ENCODE data around the gene SPOCK1. TPM values are rescaled to one million over a fixed set of nuclear protein-coding genes. Genes with fewer than 3 reads are reported as not detected.

The SPOCK1 gene
- total RNA-seq, 1 experiment from 2014 or later: 0.27 TPM

DNA sequence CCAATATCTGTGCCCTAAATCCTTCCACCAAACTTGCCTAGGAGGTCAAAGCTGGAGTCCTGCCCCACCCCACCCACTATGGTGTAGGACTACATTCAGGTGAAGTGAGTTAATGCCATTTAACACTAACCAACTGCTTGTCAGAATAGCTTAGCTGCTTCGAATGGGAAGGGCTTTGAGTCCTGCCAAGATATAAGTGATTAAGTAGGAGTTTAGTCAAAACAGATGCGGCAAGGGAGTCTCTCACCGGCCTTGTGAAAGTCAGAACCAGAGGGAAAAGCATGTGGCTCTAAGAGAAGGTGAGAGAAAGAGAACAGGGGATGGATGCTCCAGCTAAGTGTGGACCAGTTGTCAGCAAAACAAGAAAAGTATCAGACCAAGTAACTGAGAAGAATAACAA, 132.6 kb downstream of the SPOCK1 start:
- Histone ChIP-seq H3K9me2 (ENCODE audit: insufficient read depth) (no peaks in the 10 kb centered on the region), H3K27me3 (ENCODE audit: insufficient read depth, low read length) (peaks cover 67% of the 10 kb centered on the region), H3K27ac (ENCODE audit: low read depth, low read length) (no peak overlapping the region), H3K4me3 (replicated peaks in 1 of 2; ENCODE audit: low read depth in 1 of 2, low read length in 2 of 2) (no peak overlapping the region), H3K9ac (ENCODE audit: low read length) (no peak overlapping the region), H2AFZ (ENCODE audit: low read depth, low read length, poor library complexity, severe bottlenecking) (no peak overlapping the region), H3K4me2 (ENCODE audit: low read length) (no peak overlapping the region), H3K79me2 (ENCODE audit: insufficient read depth, low read length) (no peaks in the 10 kb centered on the region), H4K20me1 (ENCODE audit: insufficient read depth) (no peaks in the 10 kb centered on the region), H3K9me3 (ENCODE audit: control insufficient read depth in 1 of 2, insufficient read depth in 1 of 2, low read depth in 1 of 2, low read length in 2 of 2) (no peaks in the 10 kb centered on the region), H3K4me1 (ENCODE audit: control insufficient read depth in 1 of 2, insufficient read depth in 2 of 2, low read length in 2 of 2) (no peaks in the 10 kb centered on the region), H3K36me3 (ENCODE audit: control insufficient read depth in 1 of 2, insufficient read depth in 2 of 2, low read length in 2 of 2) (no peaks in the 10 kb centered on the region)
- DNase-seq (ENCODE audit: low read depth, low spot score): no peak
- RAD21 ChIA-PET (ENCODE audit: low non-redundant PET in 1 of 2, low total read pairs in 2 of 2, uncharacterized antibody in 2 of 2, unreplicated experiment in 2 of 2): no interaction called here
- POLR2A ChIA-PET: no interaction called here
- no peak for ATAC-seq
- BruUV-seq (replicated peaks): no TSS peak
- CTCF ChIA-PET: no interaction called here
- TF ChIP-seq POLR2A (IDR thresholded peaks at IDR 0.05; ENCODE audit: borderline replicate concordance, extremely low read depth, insufficient read depth, insufficient read length) (no peak), CBX3 (IDR thresholded peaks at IDR 0.05; ENCODE audit: low read depth) (no peak)
- intact Hi-C loops (cut with micrococcal nuclease): no loop called here

DNA sequence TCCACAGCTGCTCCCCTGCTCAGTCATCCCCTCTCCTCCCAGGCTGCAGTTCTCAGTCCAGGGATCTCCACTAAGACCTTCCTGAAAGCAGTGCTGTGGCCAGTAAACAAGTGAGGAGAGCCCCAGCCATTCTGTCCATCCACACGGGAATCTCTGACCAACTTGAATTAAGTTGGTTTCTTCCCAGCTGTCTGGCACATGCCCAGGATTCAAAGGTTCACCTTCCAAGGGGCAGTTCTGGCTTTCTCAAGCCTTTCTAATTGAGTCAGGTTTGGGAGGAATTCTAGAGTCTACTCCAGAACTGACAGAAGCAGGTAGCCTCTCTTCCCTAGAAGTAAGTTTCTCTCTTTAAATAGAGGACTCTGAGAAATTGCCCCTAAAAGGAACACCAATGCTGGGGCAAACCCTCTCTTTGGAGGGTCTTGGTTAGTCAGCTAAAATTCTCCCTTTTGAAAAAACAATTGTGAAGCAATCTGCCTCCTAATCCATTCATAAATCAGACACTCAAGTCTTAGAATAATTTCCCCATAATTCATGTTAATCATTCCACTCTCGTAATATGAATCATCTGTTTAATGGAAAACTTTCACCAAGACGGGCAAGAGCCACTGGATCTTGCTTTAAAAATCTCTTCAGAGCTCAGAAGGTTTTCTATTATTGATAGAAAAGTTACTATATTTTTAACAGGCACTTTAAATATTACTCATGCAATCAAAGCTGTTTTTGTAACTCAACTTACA, 133.8 kb downstream of the SPOCK1 start:
- Histone ChIP-seq H3K27me3 (ENCODE audit: insufficient read depth, low read length) (peaks cover 69% of the 10 kb centered on the region), H3K9me3 (ENCODE audit: control insufficient read depth in 1 of 2, insufficient read depth in 1 of 2, low read depth in 1 of 2, low read length in 2 of 2) (no peaks in the 10 kb centered on the region), H3K27ac (ENCODE audit: low read depth, low read length) (no peak overlapping the region), H3K9ac (ENCODE audit: low read length) (no peak overlapping the region), H3K36me3 (ENCODE audit: control insufficient read depth in 1 of 2, insufficient read depth in 2 of 2, low read length in 2 of 2) (no peaks in the 10 kb centered on the region), H4K20me1 (ENCODE audit: insufficient read depth) (no peaks in the 10 kb centered on the region), H3K4me2 (ENCODE audit: low read length) (no peak overlapping the region), H2AFZ (ENCODE audit: low read depth, low read length, poor library complexity, severe bottlenecking) (no peak overlapping the region), H3K4me3 (replicated peaks in 1 of 2; ENCODE audit: low read depth in 1 of 2, low read length in 2 of 2) (no peak overlapping the region), H3K9me2 (ENCODE audit: insufficient read depth) (no peaks in the 10 kb centered on the region), H3K4me1 (ENCODE audit: control insufficient read depth in 1 of 2, insufficient read depth in 2 of 2, low read length in 2 of 2) (no peaks in the 10 kb centered on the region), H3K79me2 (ENCODE audit: insufficient read depth, low read length) (no peaks in the 10 kb centered on the region)
- BruUV-seq (replicated peaks): no TSS peak
- DNase-seq (ENCODE audit: low read depth, low spot score) (no peak), ATAC-seq (no peak)
- TF ChIP-seq ELF1 (IDR thresholded peaks at IDR 0.05; ENCODE audit: borderline replicate concordance, low read depth) (no peak), SP1 (IDR thresholded peaks at IDR 0.05; ENCODE audit: low read depth) (no peak), JUND (IDR thresholded peaks at IDR 0.05) (no peak), CBX3 (IDR thresholded peaks at IDR 0.05; ENCODE audit: low read depth) (no peak)
- TF ChIP-seq, protein P1, sequence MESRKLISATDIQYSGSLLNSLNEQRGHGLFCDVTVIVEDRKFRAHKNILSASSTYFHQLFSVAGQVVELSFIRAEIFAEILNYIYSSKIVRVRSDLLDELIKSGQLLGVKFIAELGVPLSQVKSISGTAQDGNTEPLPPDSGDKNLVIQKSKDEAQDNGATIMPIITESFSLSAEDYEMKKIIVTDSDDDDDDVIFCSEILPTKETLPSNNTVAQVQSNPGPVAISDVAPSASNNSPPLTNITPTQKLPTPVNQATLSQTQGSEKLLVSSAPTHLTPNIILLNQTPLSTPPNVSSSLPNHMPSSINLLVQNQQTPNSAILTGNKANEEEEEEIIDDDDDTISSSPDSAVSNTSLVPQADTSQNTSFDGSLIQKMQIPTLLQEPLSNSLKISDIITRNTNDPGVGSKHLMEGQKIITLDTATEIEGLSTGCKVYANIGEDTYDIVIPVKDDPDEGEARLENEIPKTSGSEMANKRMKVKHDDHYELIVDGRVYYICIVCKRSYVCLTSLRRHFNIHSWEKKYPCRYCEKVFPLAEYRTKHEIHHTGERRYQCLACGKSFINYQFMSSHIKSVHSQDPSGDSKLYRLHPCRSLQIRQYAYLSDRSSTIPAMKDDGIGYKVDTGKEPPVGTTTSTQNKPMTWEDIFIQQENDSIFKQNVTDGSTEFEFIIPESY (IDR thresholded peaks at IDR 0.05; ENCODE audit: extremely low read depth, insufficient replicate concordance, low read length): no peak
- intact Hi-C loops (cut with micrococcal nuclease): no loop called here
- ChIA-PET RAD21 (ENCODE audit: low non-redundant PET in 1 of 2, low total read pairs in 2 of 2, uncharacterized antibody in 2 of 2, unreplicated experiment in 2 of 2) (no interaction called here), POLR2A (no interaction called here), CTCF (no interaction called here)

All from HCT116 (cell line).